NB4 (cell line): ENCODE results near the gene PDE6B.

Source experiments
- MYC ChIP-seq: IDR thresholded peaks from 2 replicates; pipeline ENCODE4 v1.6.1; 2011; ENCODE audit warnings: low read depth, low read length
- POLR2A ChIP-seq: IDR thresholded peaks from 2 replicates; pipeline ENCODE4 v1.6.1; 2011; ENCODE audit warnings: mild to moderate bottlenecking; ENCODE audit not compliant: insufficient read length; ENCODE audit errors: extremely low read depth
- TF ChIP-seq, protein P1 (sequence below): IDR thresholded peaks from one replicate; pipeline ENCODE4 v1.5.1; 2012; ENCODE audit warnings: low read depth, low read length
- TF ChIP-seq, protein P2 (sequence below): IDR thresholded peaks from 2 replicates; pipeline ENCODE4 v1.6.1; 2011; ENCODE audit warnings: low read depth, low read length

DNA sequence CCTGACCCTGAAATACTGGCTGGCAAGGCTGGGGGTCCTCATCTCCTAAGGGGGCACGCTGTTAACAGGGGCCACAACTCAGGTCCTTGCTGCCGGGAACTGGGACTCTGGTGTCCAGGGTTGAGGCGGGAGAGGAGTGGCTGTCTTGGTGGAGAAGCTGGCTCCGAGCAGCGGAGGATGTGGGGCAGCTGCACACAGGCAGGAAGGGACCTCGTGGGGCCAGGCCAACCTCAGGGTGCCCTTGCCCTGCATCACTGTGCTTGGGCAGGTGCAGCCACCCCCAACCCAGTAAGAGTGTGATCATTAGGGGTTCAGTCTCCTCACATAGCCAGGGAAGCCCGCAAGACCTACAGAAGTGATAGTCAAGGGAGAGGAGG is 12.6 kb upstream of the PDE6B start:
- TF ChIP-seq, protein P1, sequence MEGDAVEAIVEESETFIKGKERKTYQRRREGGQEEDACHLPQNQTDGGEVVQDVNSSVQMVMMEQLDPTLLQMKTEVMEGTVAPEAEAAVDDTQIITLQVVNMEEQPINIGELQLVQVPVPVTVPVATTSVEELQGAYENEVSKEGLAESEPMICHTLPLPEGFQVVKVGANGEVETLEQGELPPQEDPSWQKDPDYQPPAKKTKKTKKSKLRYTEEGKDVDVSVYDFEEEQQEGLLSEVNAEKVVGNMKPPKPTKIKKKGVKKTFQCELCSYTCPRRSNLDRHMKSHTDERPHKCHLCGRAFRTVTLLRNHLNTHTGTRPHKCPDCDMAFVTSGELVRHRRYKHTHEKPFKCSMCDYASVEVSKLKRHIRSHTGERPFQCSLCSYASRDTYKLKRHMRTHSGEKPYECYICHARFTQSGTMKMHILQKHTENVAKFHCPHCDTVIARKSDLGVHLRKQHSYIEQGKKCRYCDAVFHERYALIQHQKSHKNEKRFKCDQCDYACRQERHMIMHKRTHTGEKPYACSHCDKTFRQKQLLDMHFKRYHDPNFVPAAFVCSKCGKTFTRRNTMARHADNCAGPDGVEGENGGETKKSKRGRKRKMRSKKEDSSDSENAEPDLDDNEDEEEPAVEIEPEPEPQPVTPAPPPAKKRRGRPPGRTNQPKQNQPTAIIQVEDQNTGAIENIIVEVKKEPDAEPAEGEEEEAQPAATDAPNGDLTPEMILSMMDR, result no peak
- TF ChIP-seq POLR2A (no peak), MYC (no peak)
- TF ChIP-seq, protein P2, sequence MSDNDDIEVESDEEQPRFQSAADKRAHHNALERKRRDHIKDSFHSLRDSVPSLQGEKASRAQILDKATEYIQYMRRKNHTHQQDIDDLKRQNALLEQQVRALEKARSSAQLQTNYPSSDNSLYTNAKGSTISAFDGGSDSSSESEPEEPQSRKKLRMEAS, result no peak
